HFFc6 (cell line): ENCODE data around the gene EIF3F. TPM values are rescaled to one million over a fixed set of nuclear protein-coding genes. Genes with fewer than 3 reads are reported as not detected.

Experiments
- DNase-seq: peaks from one replicate; pipeline ENCODE4 v3.0.0-alpha.2; 2018
- H3K27ac Mint-ChIP-seq: 2 replicates; pipeline ENCODE4 v1.8.0; 2020; ENCODE audit warnings: mild to moderate bottlenecking, mixed read lengths
- H3K27me3 Mint-ChIP-seq: 2 replicates; pipeline ENCODE4 v1.8.0; 2021; ENCODE audit warnings: mild to moderate bottlenecking, moderate library complexity, mixed read lengths; ENCODE audit not compliant: insufficient read depth
- H3K36me3 Mint-ChIP-seq: 2 replicates; pipeline ENCODE4 v1.8.0; 2021; ENCODE audit warnings: low read depth, mixed read lengths
- H3K4me1 Mint-ChIP-seq: 2 replicates; pipeline ENCODE4 v1.8.0; 2020; ENCODE audit warnings: low read depth, mixed read lengths
- H3K4me3 Mint-ChIP-seq: 2 replicates; pipeline ENCODE4 v1.8.0; 2020; ENCODE audit warnings: mild to moderate bottlenecking, moderate library complexity, mixed read lengths
- H3K9me3 Mint-ChIP-seq: 2 replicates; pipeline ENCODE4 v1.8.0; 2020; ENCODE audit warnings: mild to moderate bottlenecking, mixed read lengths
- CTCF ChIP-seq: fragments of 200-600 bp; sonication (generic); IDR thresholded peaks from 2 replicates; pipeline ENCODE4 v1.5.0; 2021; ENCODE audit warnings: antibody characterized with exemption, mild to moderate bottlenecking
- total RNA-seq, 6 experiments: library from RNA; stranded (reverse); fragmentation: NEBNext Ultra II Directional; extraction: Animal tissue kit (Norgen Biotek cat#: 25700); gene quantifications; 2 replicates in 1 of 6; 3 replicates in 5 of 6; pipeline ENCODE4 v1.2.3, GENCODE V29; 2021

Gene EIF3F
- total RNA-seq, 6 experiments from 2014 or later = 312 to 407 (median 344) TPM

GRCh38 chr11:7968686-7969085 lies 18.5 kb upstream of the EIF3F start:
- H3K4me1 Mint-ChIP-seq = peaks cover 86% of the 10 kb centered on the region
- H3K27me3 Mint-ChIP-seq = no peaks in the 10 kb centered on the region
- no peaks in the 10 kb centered on the region for H3K9me3 Mint-ChIP-seq
- peak; percentile 20 for DNase-seq
- H3K4me3 Mint-ChIP-seq = peak overlapping the region; percentile 33
- H3K36me3 Mint-ChIP-seq = peaks cover 5% of the 10 kb centered on the region; the same call in 1 of the 2 replicates
- no peak for TF ChIP-seq CTCF
- peak overlapping the region; percentile 99 for H3K27ac Mint-ChIP-seq

GRCh38 chr11:7969756-7970646 lies 17.1 kb upstream of the EIF3F start:
- TF ChIP-seq CTCF = no peak
- H3K27ac Mint-ChIP-seq = peak overlapping the region; percentile 99
- peak overlapping the region; percentile 43; the same call in 1 of the 2 replicates for H3K4me3 Mint-ChIP-seq
- no peaks in the 10 kb centered on the region for H3K9me3 Mint-ChIP-seq
- H3K4me1 Mint-ChIP-seq = peaks cover 81% of the 10 kb centered on the region
- no peaks in the 10 kb centered on the region for H3K27me3 Mint-ChIP-seq
- peak; percentile 45 for DNase-seq
- peaks cover 10% of the 10 kb centered on the region; the same call in 1 of the 2 replicates for H3K36me3 Mint-ChIP-seq

- H3K9me3 Mint-ChIP-seq = no peaks in the 10 kb centered on the region
- H3K4me1 Mint-ChIP-seq = peaks cover 81% of the 10 kb centered on the region
- no peaks in the 10 kb centered on the region for H3K27me3 Mint-ChIP-seq
- peak overlapping the region; percentile 35; the same call in 1 of the 2 replicates for H3K27ac Mint-ChIP-seq
- H3K36me3 Mint-ChIP-seq = peaks cover 10% of the 10 kb centered on the region; the same call in 1 of the 2 replicates
- TF ChIP-seq CTCF = no peak
- H3K4me3 Mint-ChIP-seq = no peak overlapping the region
- no peak for DNase-seq
Measured at GRCh38 chr11:7971846-7972245, 15.3 kb upstream of the EIF3F start.

DNA sequence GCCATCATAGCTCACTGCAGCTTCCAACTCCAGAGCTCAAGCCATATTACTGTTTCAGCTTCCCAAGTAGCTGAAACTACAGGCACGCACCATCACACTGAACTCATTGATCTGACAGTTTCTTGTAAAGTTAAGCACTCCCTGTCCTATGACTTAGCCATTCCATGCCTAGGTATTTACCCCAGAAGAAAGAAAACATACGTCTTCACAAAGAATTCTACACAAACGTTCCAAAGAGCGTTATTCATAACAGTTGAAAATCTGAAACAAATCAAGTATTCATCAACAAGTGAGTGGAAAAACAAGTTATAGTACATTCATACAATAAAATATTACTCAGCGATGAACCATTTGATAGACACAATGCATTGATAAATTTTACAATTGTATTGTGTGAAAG lies 14.1 kb upstream of the EIF3F start:
- Mint-ChIP-seq H3K4me3 (no peak overlapping the region), H3K27me3 (peaks cover 1% of the 10 kb centered on the region; the same call in 1 of the 2 replicates), H3K4me1 (peaks cover 81% of the 10 kb centered on the region), H3K9me3 (no peaks in the 10 kb centered on the region), H3K27ac (peak overlapping the region; percentile 4; the same call in 1 of the 2 replicates), H3K36me3 (peaks cover 10% of the 10 kb centered on the region; the same call in 1 of the 2 replicates)
- no peak for DNase-seq
- no peak for TF ChIP-seq CTCF

GRCh38 chr11:7974668-7975067 lies 12.5 kb upstream of the EIF3F start:
- Mint-ChIP-seq H3K4me1 (peaks cover 72% of the 10 kb centered on the region), H3K27me3 (peaks cover 1% of the 10 kb centered on the region; the same call in 1 of the 2 replicates), H3K9me3 (no peaks in the 10 kb centered on the region), H3K27ac (peak overlapping the region; percentile 82), H3K4me3 (no peak overlapping the region; the same call in 1 of the 2 replicates), H3K36me3 (peaks cover 10% of the 10 kb centered on the region; the same call in 1 of the 2 replicates)
- no peak for TF ChIP-seq CTCF
- DNase-seq = no peak
